RWPE1 (cell line): Measurements from ENCODE around the gene CYB5D1.
"Not testable (repeated sequence)": the region's sequence is repeated elsewhere in the genome, so short reads cannot be mapped to it uniquely, and the experiment has no call there.

ENCODE experiments used
- CTCF ChIA-PET: fragments of 350-600 bp; sonication (Branson Sonifier 250); formaldehyde crosslinking; extraction: SDS; loops from one replicate; lab custom pipeline; 2021; lab: Yijun Ruan, JAX
- POLR2A ChIA-PET: fragments of 400-600 bp; formaldehyde crosslinking; extraction: SDS; loops from one replicate; lab custom pipeline; 2020; ENCODE audit warnings: antibody characterized with exemption; ENCODE audit not compliant: low non-redundant PET; lab: Yijun Ruan, JAX
- DNase-seq: peaks from one replicate; pipeline ENCODE4 v3.0.0; 2012; ENCODE audit warnings: low spot score
- H3K27ac ChIP-seq: fragments of 450-650 bp; 2 replicates; pipeline ENCODE4 v1.5.1; 2017
- TF ChIP-seq, protein P1 (sequence below): fragments of 450-650 bp; conservative IDR thresholded peaks from 2 replicates; pipeline ENCODE4 v1.5.1; 2017; ENCODE audit warnings: low read depth, mild to moderate bottlenecking

CYB5D1 gene, protein sequence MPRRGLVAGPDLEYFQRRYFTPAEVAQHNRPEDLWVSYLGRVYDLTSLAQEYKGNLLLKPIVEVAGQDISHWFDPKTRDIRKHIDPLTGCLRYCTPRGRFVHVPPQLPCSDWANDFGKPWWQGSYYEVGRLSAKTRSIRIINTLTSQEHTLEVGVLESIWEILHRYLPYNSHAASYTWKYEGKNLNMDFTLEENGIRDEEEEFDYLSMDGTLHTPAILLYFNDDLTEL

DNA sequence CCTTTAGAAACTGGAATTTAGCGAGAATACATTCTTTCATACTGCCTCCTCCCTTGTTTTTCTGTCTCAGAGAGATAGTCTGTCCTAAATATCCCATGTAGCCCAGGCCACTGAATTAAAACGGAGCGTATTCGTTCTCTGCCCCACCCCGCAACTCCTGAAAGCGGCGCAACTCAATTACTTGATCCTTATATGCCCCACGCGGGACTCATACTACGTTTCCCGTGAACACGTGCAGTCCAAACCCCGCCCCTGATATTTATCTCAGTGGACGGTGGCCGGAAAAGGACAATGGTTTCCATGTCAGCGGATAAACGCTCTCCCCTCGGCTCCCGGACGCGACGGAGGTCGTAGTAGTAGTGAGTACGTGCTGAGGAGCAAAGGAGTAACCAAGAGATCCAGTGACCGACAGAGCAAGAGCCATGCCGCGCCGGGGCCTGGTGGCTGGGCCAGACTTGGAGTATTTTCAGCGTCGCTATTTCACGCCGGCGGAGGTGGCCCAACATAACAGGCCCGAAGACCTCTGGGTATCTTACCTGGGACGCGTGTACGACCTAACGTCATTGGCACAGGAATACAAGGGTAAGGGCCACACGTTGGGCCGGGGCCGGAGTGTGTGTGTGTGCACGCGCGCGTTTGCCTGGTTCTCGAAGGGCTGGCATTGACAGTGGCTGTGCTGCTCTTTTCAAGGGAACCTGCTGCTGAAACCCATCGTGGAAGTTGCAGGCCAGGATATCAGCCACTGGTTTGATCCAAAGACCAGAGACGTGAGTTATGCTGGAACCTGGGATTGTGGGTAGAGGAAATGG, at the start of gene CYB5D1:
TSS of gene CYB5D1 (plus strand) at position 291 of the 809 bp plus-strand sequence. CDS start at position 423, 132 bp downstream.
- ChIA-PET POLR2A (interaction anchor here (1.0 to 1.1 kb wide), 2 partner anchors 14 to 19 kb away, joined by 3 to 7 read pairs; no protein-coding TSS in a partner anchor), CTCF (interaction anchor here (0.6 to 2.3 kb wide), 6 partner anchors 8 to 199 kb away, joined by 3 to 13 read pairs (median 4); no protein-coding TSS in a partner anchor)
- TF ChIP-seq, protein P1, sequence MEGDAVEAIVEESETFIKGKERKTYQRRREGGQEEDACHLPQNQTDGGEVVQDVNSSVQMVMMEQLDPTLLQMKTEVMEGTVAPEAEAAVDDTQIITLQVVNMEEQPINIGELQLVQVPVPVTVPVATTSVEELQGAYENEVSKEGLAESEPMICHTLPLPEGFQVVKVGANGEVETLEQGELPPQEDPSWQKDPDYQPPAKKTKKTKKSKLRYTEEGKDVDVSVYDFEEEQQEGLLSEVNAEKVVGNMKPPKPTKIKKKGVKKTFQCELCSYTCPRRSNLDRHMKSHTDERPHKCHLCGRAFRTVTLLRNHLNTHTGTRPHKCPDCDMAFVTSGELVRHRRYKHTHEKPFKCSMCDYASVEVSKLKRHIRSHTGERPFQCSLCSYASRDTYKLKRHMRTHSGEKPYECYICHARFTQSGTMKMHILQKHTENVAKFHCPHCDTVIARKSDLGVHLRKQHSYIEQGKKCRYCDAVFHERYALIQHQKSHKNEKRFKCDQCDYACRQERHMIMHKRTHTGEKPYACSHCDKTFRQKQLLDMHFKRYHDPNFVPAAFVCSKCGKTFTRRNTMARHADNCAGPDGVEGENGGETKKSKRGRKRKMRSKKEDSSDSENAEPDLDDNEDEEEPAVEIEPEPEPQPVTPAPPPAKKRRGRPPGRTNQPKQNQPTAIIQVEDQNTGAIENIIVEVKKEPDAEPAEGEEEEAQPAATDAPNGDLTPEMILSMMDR = no peak
- DNase-seq = no peak
- peak within 1 kb of the TSS; percentile 94 for H3K27ac ChIP-seq

DNA sequence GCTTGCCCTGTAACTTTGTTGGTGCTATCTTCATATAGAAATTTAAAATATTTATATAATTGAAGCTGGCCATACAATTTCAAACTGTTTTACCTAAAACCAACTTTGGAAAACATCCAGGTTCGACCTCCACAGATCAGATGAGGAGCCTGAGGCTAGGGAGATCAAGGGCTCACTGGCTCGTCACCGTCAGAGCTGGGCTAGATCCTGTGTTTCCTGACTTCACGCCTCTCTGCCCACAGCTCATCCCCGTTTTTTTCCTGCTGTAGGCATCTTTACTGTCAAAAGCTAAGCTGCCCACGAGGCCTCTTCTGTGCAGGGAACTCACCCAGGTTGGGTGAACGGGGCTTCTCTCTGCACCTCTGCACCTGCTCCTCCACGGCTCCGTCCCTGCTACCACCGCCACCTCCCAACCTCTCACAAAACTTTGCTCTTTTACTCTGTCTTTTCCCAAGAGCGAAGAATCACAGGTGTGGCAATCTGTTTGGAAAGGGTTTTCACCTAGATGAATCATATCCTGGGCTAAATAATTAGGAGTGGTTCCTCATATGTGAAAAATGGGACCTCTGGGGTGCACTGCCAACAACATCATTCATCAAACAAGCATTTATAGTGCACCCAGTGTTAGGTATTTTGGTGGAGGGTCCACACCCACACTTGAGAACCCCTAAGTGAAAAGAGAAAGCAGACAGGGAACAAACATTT, 48.6 kb upstream of the CYB5D1 start:
- POLR2A ChIA-PET = no interaction called here
- peak; percentile 86 for DNase-seq
- CTCF ChIA-PET = interaction anchor here (0.8 to 1.4 kb wide), 2 partner anchors 66 to 188 kb away, joined by 6 to 8 read pairs; no protein-coding TSS in a partner anchor
- TF ChIP-seq, protein P1 = no peak
- peak overlapping the region; percentile 73 for H3K27ac ChIP-seq

DNA sequence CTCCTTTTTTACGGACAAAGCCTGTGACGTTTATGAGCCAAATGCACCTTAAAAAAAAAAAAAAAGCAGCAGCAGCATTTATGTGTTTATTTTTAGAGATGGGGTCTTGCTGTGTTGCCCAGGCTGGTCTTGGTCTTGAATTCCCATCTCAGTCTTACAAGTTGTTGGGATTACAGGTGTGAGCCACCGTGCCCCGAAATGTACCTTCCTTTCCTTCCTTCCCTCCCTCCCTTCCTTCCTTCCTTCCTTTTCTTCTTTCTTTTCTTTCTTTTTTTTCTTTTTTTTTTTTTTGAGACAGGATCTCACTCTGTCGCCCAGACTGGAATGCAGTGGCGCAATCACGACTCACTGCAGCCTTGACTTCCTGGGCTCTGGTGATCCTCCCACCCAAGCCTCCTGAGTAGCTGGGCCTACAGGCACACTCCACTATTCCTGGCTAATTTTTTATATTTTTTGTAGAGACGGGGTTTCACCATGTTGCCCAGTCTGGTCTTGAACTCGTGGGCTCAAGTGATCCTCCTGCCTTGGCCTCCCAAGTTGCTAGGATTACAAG, 47.9 kb upstream of the CYB5D1 start:
- CTCF ChIA-PET = interaction anchor here (0.8 kb wide), 1 partner anchor 189 kb away, joined by 6 read pairs; no protein-coding TSS in a partner anchor
- peak overlapping the region; percentile 73 for H3K27ac ChIP-seq
- DNase-seq, POLR2A ChIA-PET: not testable (repeated sequence)

DNA sequence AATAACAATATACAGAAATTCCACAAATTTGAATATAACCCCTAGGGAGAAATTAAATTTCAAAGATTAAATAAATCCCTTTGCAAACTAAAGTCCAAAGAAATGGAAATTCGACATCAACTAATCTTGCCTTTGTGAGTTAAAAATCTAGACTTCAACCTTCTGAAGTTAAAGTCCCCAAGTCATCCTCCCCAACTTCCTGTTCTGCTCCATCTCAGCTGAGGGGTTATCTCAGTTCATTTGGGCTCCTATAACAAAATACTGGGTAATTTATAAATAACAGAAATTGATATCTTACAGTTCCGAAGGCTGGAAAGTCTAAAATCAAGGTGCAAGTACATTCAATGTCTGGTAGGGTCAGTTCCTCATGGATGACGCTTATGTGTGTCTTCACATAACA, 46.6 kb upstream of the CYB5D1 start:
- no peak overlapping the region for H3K27ac ChIP-seq
- no peak for DNase-seq
- POLR2A ChIA-PET = no interaction called here
- TF ChIP-seq, protein P1 = no peak
- CTCF ChIA-PET = interaction anchor here (0.6 to 1.0 kb wide), 3 partner anchors 24 to 239 kb away, joined by 3 to 5 read pairs (median 4); no protein-coding TSS in a partner anchor

DNA sequence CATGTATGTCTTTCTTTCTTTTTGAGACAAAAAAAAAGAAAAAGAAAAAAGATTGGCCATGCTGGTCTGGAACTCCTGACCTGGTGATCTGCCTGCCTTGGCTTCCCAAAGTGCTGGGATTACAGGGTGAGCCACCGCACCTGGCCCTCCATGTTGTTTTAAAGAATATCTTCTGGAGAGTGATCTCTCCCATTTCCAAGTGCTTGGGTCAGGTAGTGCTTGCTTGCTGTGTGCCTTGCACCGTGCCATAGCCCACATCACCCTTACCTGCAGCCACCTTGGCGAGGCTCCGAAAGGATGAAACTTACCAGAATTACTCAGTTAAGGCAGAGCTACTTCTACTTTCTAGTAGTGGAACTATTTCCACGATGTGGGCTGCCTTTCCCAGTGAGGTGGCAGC, 42.8 kb upstream of the CYB5D1 start:
- ChIA-PET POLR2A (no interaction called here), CTCF (no interaction called here)
- no peak overlapping the region for H3K27ac ChIP-seq
- no peak for DNase-seq
- TF ChIP-seq, protein P1 = no peak

DNA sequence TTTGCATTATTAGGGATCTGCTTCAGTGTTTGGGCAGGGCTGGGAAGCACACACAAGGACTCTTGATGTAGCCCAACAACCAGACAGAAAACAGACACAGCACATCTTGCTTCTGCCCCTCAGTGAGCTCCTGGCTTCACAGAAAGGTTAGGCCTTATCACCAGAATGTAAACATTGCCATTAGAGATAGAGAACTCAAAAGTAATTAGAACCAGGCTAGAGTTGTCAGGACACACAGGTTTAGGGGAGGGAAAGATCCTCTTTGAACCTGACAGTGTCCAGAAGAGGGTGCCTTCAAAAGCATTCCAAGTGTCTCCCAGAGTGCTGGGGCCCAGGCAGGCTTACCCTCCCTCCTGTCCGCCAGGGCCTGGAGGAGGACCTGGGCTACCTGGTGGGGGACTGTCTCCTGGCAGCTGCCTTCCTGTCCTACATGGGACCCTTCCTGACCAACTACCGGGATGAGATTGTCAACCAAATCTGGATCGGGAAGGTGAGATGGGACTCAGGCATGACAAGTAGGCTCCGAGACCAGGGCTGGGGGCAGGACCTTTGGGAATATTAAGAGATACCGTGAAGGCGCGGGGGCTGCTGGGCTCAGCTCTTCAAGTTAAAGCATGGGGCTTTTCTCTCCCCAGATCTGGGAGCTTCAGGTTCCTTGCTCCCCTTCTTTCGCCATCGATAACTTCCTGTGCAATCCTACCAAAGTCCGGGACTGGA, 40.7 kb upstream of the CYB5D1 start:
- DNase-seq = no peak
- ChIA-PET CTCF (interaction anchor here (0.6 to 0.8 kb wide), 3 partner anchors 9 to 34 kb away, joined by 3 to 4 read pairs (median 3); no protein-coding TSS in a partner anchor), POLR2A (no interaction called here)
- no peak overlapping the region for H3K27ac ChIP-seq
- TF ChIP-seq, protein P1 = no peak
